HPDE6-E6E7 (cell line): Measurements from ENCODE around the gene TLNRD1.
A peak's percentile ranks its signal among the peaks of the same experiment; 100 is the strongest.

Source experiments
- DNase-seq: peaks from one replicate; pipeline ENCODE4 v3.0.0; 2011; ENCODE audit warnings: missing footprints; ENCODE audit errors: extremely low spot score

The TLNRD1 gene

DNA sequence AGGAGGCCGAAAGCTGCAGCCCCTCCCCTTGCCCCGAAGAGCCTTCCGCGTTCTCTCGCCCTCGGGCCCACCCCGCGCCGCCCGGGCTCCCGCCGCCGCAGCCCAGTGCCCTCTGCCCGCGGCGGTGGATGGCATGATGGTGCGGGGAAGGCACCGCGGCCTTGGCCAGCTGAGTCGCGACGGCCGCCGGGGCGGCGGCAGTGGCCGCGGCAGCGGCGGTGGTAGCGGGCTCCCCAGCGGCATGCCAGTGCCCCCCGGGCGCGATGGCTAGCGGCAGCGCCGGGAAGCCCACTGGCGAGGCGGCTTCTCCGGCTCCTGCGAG is 1.2 kb downstream of the TLNRD1 start:
- no peak for DNase-seq

DNA sequence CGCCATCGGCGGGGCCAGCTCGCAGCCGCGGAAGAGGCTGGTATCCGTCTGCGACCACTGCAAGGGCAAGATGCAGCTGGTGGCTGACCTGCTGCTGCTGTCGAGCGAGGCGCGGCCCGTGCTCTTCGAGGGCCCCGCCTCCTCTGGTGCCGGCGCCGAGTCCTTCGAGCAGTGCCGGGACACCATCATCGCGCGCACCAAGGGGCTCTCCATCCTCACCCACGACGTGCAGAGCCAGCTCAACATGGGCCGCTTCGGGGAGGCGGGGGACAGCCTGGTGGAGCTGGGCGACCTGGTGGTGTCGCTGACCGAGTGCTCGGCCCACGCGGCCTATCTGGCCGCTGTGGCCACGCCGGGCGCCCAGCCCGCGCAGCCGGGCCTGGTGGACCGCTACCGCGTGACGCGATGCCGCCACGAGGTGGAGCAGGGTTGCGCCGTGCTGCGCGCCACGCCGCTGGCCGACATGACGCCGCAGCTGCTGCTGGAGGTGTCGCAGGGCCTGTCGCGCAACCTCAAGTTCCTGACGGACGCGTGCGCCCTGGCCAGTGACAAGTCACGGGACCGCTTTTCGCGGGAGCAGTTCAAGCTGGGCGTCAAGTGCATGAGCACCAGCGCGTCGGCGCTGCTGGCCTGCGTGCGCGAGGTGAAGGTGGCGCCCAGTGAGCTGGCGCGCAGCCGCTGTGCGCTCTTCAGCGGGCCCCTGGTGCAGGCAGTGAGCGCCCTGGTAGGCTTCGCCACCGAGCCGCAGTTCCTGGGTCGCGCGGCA is 1.8 kb downstream of the TLNRD1 start:
- no peak for DNase-seq

DNA sequence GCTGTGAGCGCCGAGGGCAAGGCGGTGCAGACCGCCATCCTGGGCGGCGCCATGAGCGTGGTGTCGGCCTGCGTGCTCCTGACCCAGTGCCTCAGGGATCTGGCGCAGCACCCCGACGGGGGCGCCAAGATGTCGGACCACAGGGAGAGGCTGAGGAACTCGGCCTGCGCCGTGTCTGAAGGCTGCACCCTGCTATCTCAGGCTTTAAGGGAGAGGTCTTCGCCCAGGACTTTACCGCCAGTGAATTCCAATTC is 2.3 kb downstream of the TLNRD1 start:
- no peak for DNase-seq

DNA sequence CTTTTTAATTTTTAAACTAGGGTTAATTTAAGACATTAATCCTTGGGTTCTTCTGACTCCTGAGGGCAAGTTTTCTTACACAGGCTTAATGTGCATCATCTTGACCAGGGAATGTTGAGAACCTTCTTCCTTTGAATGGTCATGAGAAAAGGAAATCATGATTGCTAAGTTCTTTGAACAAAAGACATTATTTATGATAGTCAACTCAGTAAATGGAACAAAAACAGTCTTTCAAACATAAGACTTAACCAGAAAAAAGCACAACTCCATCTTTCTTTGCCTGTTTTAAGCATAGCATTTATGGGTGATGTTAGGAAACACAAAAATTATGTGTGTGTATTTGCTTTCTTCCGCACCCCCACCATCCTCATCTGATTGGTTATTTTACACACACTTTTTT is 5.4 kb downstream of the TLNRD1 start:
- DNase-seq = no peak

DNA sequence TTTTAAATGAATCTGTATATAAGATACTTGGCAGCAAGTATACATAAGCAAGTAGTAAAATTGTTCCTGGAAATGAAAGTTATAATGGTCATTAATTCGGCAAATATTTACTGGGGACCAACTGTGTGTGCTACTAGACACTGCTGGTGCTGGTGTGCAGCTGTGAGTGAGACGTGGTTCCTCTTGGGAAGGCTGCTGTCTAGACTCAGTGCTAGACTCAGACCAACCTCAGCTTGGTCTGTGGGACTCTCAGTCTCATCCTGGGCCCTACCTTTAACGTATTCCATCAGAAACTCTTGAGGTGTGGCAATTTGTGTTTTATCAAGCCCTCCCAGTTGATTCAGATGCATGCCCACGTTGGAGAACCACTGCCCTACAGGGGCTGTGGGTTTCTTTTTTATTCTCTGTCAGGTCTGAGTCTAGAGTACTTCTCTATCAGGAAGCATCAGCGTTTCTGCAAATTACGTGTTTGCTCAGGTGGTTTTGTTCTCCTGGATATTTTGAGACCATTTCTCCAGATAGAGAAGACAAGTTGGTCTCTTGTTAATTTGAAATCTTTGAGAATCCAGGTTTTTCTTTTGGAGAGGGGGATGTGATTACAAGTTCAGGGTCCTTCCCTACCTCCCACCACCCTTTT is 6.8 kb downstream of the TLNRD1 start:
- DNase-seq = no peak

DNA sequence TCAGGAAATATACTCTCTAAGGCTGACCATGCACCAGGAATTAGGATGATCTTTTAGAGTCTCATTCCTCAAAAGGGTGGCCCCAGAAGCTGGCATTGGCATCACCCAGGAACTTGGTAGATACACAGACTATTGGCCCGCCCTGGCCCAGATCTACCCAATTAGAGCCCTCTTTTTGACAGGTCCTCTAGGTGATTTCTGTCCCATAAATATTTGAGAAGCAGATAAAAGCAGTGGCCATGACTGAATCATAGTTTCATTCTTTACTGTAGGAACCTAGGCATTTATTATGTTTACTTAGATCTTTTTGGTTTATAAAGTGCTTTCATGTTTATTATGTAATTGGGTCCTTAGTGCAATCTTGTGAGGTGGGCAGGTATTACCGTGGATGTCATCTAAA is 7.6 kb downstream of the TLNRD1 start:
- no peak for DNase-seq

DNA sequence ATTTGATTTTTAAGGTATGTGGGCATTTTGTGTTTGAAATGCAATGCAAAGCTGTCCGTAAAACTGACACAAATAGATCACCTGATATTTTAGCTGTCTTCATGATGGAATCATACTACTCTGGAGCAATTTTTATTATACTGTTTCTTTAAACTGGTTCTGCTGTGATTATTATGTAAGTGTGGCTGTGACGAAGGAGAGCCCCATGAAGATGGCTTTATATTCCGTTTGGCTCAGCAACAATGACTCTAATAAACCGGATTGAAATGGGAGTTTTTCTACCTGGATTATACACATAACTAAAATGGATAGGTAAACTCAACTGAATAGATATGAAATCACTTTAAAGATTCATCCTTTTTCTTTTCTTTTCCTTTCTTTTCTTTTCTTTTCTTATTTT is 9.4 kb downstream of the TLNRD1 start:
- no peak for DNase-seq

DNA sequence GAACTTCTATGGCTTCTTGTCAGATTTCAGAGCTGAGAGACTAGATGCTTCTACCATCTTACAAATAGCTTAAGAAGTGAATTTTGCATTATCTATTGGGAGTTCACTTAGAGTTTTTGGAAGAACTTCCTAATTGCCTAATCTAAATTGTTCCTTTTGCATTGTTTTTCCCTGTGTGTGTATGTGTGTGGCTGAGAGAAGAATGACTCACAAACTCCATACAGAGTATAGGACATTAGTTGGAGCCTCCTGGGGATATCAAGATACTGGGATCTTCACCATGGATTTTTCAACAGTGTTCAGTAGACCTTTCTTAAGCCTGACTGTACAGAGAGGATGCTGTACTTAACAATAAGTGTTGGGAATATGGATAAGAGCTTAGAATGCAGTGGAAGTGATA is 10.9 kb downstream of the TLNRD1 start:
- DNase-seq = no peak

DNA sequence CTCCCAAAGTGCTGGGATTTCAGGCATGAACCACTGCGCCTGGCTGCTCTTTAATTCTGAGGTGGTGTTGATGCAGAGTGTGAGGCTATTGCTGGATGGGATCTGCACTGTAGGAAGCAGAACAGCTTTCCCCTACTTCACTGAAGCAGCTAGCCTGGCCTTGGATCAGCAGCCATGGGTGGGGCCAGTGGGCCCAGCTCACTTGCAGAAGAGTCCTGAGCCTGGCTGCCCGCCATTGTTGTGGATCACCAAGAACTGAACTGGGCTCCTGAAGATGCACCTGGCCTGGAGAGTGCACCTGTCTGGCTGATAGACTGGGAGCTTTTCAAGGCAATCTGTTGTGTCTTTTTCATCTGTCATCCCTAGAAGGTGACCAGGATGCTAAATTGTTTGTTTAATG is 11.9 kb downstream of the TLNRD1 start:
- no peak for DNase-seq

DNA sequence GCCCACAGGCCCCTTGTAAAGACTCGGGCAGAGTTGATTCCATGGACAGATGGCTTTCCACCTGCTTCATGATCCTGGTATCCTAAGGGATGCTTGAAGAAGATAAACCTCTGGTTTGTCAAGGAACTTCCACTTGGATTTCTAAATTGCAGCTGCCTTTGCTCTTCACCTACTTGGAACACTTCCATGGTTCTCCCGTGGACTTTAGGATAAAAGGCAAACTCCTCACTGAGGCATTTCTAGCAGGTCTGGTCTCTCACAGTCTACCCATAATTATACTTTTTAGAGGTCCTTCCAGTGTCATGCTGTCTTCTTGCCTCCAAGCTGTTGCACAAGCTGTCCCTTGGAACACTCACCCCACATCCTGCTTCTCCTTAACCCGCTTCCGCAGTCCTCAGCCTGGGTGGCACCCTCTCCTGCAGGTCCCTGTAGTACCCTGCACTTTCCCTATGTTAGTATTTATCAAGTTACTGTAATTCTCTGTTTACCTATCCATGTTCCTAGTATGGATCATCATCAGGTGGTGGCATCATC is 12.7 kb downstream of the TLNRD1 start:
- DNase-seq = no peak

DNA sequence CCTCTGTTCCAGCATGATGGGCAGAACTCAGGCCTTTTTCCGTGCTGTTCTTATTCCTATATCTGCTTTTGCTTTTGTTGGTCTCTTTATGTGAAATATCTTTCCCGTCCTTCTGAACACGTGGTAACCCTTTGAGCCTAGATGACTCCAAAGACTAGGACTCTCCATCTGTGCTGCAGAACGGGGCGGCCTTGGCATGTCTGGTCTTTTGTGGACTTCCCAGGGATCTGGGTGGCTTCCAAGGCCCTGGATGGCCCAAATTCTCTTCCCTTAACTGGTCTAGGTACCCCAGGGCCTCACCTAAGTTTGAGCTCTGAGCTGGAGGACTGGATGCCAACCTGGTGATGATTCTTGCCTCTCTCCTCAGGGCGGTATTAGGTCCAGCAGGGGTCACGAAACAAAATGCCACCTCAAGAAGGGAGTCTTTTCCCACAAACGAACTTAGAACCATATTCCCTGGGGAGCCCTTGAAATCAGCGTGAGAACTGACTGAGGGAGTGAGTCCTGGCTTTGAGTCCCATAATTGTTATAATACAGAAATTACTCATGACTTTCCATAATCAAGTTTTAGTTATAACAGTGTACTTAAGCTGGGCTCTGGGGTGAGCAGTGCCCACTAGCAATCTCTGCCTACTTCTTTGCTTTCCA is 13.8 kb downstream of the TLNRD1 start:
- no peak for DNase-seq

DNA sequence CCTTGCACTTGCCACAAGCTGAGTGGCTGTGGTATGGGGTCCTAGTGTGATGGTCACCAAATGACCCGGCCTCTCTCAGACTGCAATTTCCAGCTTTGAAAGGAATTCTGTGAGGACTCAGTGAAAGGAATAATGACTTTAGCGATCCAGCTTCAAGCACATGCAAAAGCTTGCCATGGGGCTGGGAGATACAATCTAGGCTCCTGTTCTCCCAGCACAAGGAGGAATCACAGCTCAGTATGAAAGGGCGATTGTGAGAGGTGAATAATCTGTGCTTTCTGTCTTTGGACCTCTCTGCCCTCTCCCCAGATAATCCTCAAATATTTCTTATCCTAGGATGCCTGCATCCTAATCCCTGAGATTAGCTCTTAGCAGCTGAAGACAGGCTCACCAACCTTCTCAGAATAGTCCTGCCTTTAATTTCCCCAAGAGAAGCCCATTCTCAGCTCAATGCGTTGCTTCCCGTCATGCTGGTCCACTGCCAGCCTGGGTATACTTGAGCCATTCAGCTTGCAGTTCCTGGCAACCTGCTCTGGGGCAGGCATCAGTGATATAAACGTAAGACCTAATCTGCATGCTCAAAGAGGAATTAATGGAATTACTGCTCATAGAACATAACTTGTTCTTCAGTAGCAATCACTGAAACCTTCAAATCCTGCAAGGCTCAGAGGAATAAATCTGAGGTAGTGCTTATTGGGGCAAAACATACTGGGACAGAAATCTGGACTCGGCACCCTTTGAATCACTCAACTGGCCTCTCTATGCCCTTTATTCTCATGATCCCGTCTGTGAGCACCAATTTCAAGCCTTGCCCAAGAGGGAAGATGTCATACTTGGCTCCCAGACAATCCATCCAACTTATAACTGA is 15.1 kb downstream of the TLNRD1 start:
- DNase-seq = no peak

DNA sequence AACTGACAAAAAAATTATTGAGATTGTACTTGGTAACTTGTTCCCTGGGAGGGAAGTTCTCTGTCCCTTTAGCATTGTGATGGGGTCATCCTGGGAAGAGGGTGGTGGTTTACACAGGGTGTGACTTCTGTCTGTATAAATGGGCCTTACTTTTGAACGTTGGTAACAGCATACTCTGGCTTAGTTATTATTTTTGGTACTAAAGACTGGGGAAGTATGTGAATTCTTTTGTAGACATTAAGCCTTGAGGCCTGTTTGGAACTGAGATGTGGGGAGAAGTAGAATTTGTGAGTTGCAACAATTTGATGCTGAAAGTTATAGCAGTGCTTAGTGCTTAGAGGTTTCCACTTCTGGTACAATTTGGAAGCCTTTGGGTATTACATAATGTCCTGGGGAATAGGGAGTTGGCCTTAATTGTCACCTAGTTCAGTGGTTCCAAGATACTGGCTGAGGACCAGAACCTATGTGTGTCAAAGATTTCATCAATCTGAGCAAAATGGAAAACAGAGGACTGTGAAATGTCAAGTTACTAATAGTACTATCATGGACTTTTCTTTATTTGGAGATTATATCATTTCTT is 15.9 kb downstream of the TLNRD1 start:
- DNase-seq = no peak

DNA sequence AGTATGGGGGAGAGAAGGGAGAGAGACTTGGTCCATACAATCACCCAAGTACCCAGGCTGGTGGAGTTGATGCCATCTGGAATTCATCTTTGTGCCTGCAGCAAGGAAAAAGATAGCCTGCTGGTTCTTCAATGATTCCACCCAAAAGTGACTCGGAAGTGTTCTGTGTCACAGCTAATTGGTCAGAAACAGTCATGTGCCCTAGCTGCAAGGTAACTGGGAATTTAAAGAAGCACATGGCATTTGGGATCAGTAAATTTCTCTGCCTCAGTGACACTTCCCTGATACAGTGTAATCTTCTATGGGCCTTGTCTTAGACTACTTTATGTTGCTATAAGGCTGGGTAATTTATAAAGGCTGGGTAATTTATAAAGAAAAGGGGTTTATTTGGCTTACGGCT is 17.5 kb downstream of the TLNRD1 start:
- DNase-seq = no peak

DNA sequence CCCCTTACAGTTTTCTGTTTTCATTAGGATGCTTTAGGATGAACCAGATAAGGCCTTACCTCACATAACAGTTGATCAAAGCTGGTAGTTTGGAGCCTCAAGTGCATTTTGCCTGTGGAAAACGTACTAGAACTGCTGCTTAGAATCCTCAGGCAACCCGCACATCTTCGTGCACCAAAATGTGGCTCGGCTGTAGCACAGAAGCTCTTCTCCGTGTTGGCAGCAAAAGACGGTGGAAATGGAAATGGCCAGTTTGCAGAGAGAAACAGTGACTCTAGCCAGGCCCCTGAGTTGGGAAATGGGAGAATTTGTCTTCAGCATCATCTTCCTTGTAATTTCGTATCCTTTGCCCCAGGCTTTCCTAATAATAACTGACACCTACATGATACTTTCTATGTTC is 20.6 kb downstream of the TLNRD1 start:
- DNase-seq = no peak

DNA sequence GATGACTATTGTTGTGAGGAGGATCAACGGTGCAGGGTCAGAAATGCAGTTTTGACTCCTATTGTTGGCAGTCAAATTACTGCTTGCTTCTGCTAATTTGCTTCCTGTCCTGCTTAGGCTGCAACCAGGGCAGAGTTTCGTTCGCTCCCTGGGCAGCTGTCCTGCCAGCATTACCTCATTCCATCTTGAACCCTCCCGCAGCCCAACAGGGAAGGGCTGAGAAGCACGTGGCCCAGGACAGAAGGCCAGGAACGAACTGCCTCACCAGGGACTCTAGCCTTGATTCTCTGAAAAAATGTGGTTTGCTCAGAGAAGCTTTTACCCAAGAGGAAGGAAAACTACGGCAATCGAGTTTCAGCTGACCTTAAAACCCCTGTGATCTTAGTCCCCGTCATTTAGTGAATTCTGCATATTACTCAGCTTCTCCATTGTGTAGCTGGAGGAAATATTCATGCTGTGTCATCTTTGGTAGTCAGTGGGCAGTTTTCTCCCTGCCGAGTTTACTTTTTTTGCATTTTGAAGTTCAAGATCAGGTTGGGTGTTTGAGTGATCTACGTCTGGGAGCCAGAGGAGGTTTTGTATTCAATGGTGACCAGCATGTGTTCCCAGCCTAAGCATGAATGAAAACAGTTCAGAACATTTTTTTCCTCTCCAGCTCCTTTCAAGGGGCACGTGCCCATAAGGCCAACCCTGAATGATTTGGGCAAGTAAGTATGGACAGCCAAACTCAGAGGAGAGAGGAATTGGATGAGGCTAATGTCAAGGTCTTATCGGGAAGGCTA is 23.0 kb downstream of the TLNRD1 start:
- peak; percentile 44 for DNase-seq

DNA sequence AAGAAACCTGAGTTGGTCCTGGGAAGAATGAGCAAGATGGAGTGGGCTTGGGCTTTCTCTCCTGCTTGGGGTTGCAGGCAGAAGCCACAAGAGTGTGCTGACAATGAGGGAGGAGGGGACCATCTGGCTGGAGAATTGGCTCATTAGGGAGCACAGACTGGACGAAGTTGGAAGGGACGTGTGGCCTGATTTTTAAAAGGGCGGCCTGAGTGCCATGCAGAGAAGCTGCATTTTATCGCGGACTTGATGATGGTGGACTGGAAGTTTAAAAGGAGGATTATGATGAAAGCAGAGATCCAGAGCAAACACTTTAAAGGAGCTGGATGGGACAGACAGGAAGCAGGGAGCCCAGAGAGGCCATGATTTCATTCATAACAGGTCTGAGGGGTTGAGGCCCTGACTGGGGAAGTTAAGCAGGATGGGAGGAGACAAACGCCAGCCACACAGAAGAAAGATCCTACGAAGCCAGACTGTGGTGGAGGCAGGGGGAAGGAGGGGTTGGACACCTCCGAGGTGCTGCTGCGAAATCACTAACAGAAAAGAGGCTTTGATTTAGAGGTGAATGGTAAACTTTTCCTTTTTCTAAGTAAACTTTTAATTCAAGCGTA is 23.6 kb downstream of the TLNRD1 start:
- DNase-seq = no peak

DNA sequence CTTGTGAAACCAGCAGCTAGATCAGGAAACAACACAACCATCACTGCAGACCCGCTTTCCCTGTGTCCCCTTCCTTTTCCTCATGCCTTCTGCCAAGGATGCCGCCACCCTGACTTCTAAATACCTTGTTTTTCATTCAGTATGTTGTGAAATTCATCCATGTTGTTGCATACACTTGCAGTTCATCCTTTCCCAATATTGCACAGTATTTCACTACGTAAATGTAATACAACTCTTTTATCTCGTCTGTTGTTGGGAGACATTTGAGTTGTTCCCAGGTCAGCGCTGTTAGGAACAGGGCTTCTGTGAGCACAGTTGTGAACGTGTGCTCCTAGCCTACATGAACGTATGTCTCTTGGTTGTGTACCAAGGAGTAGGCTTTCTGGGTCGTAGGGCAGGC is 24.2 kb downstream of the TLNRD1 start:
- DNase-seq = no peak

DNA sequence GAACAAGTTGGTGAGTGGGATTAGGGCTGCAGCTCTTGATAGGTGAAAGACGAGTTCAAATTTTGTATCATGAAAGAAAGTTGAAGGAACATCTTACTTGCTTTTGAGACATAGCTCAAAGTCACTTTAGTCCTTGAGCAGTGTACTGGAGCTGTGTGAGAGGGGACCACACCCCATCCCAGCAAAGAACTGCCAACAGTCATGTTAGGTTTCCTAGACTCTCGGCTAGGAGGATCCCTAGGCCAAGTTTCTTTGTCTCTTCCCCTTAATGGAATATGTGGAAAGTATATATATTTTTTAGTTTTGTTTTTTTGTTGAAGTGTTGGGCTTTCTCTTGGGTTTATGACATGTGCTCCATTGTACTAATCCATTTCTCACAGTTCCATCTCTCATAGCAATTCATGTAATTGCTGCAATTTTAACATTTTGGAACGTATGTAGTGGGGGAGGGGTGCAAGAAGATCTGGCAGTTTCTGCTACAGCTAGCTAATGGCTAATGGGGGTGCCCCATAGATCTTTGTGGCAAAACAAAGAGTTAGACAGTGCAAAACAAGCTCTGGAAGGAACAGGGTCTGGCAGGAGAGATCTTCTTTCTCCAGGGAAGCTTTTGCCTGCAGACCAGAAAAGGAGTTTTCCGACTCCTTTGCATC is 25.1 kb downstream of the TLNRD1 start:
- no peak for DNase-seq

DNA sequence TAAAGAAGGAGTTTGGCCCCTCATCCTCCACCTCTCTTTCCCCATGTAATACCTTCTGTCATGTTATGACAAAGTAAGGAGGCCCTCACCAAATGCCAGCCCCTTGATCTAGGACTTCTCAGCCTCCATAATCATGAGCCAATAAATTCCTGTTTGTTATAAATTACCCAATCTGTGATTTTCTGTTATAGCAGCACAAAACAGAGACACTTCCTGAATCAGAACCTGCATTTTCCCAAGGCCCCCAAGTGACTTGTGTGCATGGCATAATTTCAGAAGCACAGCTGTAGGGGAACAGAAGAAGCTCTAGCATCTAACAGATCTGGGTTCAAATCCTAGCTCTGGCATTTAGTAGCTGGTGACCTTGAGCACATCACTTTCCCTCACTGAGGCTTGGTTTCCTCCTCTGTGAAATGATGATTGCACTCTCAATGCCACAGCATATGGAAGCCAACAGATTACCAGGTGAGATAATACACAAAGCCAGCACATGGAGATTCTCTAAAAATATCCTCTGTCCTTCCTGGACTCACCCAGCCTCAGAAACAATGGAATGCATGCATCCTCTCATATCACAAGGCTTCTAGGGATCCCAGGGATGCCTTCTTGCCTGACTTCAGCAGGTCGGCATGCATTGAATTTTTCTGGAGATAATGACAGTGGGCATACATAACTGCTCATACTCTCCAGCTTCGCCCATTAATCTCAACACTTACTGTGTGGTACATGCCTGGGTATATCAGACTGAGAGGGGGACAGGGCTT is 26.3 kb downstream of the TLNRD1 start:
- DNase-seq = no peak
